Esophagus mucosa (tissue), 1 donor: ENCODE results near the gene HTT. TPM values are rescaled to one million over a fixed set of nuclear protein-coding genes. Genes with fewer than 3 reads are reported as not detected.
A peak's percentile ranks its signal among the peaks of the same experiment; 100 is the strongest.
"Not testable (repeated sequence)": the region's sequence is repeated elsewhere in the genome, so short reads cannot be mapped to it uniquely, and the experiment has no call there.

Experiments used
- ATAC-seq: fragments of 200-7000 bp; cut with Tn5 transposase; one replicate; pipeline ENCODE4 v1.9.1; 2020
- total RNA-seq: library from RNA; stranded (reverse); gene quantifications from one replicate; pipeline ENCODE4 v1.2.4, GENCODE V29; 2023
- donor health status: DM: yes; HTN: yes; CAD: no.

Gene HTT
- total RNA-seq, 1 donor from 2014 or later, result 39.6 TPM

GRCh38 chr4:3085948-3086670, 11.6 kb downstream of the HTT start:
- no peak for ATAC-seq

GRCh38 chr4:3087115-3087797, 12.8 kb downstream of the HTT start:
- no peak for ATAC-seq

GRCh38 chr4:3091464-3091863, 17.0 kb downstream of the HTT start:
- ATAC-seq, result no peak

GRCh38 chr4:3094701-3095100, 20.2 kb downstream of the HTT start:
- not testable (repeated sequence) for ATAC-seq

GRCh38 chr4:3096202-3096601, 21.7 kb downstream of the HTT start:
- ATAC-seq, result no peak

GRCh38 chr4:3098346-3098745, 23.9 kb downstream of the HTT start:
- no peak for ATAC-seq

- ATAC-seq, result peak; percentile 100
Measured at GRCh38 chr4:3106339-3107186, 32.1 kb downstream of the HTT start.

- no peak for ATAC-seq
Measured at GRCh38 chr4:3107271-3107670, 32.8 kb downstream of the HTT start.

GRCh38 chr4:3107691-3108121, 33.2 kb downstream of the HTT start:
- ATAC-seq, result no peak

- ATAC-seq, result no peak
Measured at GRCh38 chr4:3108211-3108610, 33.7 kb downstream of the HTT start.

- no peak for ATAC-seq
Measured at GRCh38 chr4:3111461-3111860, 37.0 kb downstream of the HTT start.

GRCh38 chr4:3112201-3112600, 37.7 kb downstream of the HTT start:
- ATAC-seq, result no peak

GRCh38 chr4:3112609-3113469, 38.4 kb downstream of the HTT start:
- peak; percentile 55 for ATAC-seq

- ATAC-seq, result no peak
Measured at GRCh38 chr4:3114377-3114776, 39.9 kb downstream of the HTT start.

GRCh38 chr4:3115637-3116270, 41.3 kb downstream of the HTT start:
- no peak for ATAC-seq

- ATAC-seq, result no peak
Measured at GRCh38 chr4:3116955-3117354, 42.5 kb downstream of the HTT start.

GRCh38 chr4:3118312-3118711, 43.8 kb downstream of the HTT start:
- no peak for ATAC-seq

GRCh38 chr4:3119464-3119863, 45.0 kb downstream of the HTT start:
- ATAC-seq, result no peak

- no peak for ATAC-seq
Measured at GRCh38 chr4:3121110-3121509, 46.6 kb downstream of the HTT start.

- no peak for ATAC-seq
Measured at GRCh38 chr4:3121596-3121995, 47.1 kb downstream of the HTT start.

- peak; percentile 32 for ATAC-seq
Measured at GRCh38 chr4:3122081-3122563, 47.6 kb downstream of the HTT start.
